HepG2 (cell line): ENCODE measurements around the gene MED20. TPM values are rescaled to one million over a fixed set of nuclear protein-coding genes. Genes with fewer than 3 reads are reported as not detected.

Experiments used
- FUBP1 ChIP-seq: sonication (generic); formaldehyde crosslinking; IDR thresholded peaks from 2 replicates; pipeline ENCODE4 v1.5.1; 2020; ENCODE audit warnings: missing genetic modification reagents, mild to moderate bottlenecking, borderline replicate concordance
- GABPB1 ChIP-seq: IDR thresholded peaks from 2 replicates; pipeline ENCODE4 v1.6.1; 2016; ENCODE audit warnings: mild to moderate bottlenecking, missing genetic modification reagents, moderate library complexity, missing compliant biosample characterization
- IRF2 ChIP-seq: IDR thresholded peaks from 2 replicates; pipeline ENCODE4 v1.6.1; 2018; ENCODE audit warnings: missing genetic modification reagents, missing compliant biosample characterization
- NFIC ChIP-seq: IDR thresholded peaks from 2 replicates; pipeline ENCODE4 v1.6.1; 2012; ENCODE audit warnings: mild to moderate bottlenecking, low read length, inconsistent platforms
- NRL ChIP-seq: sonication (generic); formaldehyde crosslinking; IDR thresholded peaks from 2 replicates; pipeline ENCODE4 v1.5.0; 2020; ENCODE audit warnings: missing genetic modification reagents, mild to moderate bottlenecking, moderate library complexity, borderline replicate concordance
- RBFOX2 ChIP-seq: fragments of 200-400 bp; formaldehyde crosslinking; IDR thresholded peaks from 2 replicates; pipeline ENCODE4 v1.6.1; 2017; ENCODE audit warnings: low read depth, mild to moderate bottlenecking, low read length
- SIN3A ChIP-seq: IDR thresholded peaks from 2 replicates; pipeline ENCODE4 v1.6.1; 2011; ENCODE audit warnings: low read depth, mild to moderate bottlenecking, control low read depth, low read length, borderline replicate concordance
- SP5 ChIP-seq: IDR thresholded peaks from 2 replicates; pipeline ENCODE4 v1.6.1; 2016; ENCODE audit warnings: low read depth, borderline replicate concordance
- TEAD3 ChIP-seq: optimal IDR thresholded peaks from 2 replicates; pipeline ENCODE3; 2016; ENCODE audit warnings: borderline replicate concordance
- XBP1 ChIP-seq: sonication (generic); formaldehyde crosslinking; IDR thresholded peaks from 2 replicates; pipeline ENCODE4 v1.5.0; 2020; ENCODE audit warnings: missing genetic modification reagents
- ZC3H13 ChIP-seq: sonication (generic); formaldehyde crosslinking; IDR thresholded peaks from 2 replicates; pipeline ENCODE4 v1.8.1; 2023; ENCODE audit warnings: mild to moderate bottlenecking, missing genetic modification reagents, moderate library complexity
- ZKSCAN8 ChIP-seq: IDR thresholded peaks from 2 replicates; pipeline ENCODE4 v1.6.1; 2016; ENCODE audit warnings: borderline replicate concordance, missing genetic modification reagents, missing compliant biosample characterization
- ZNF225 ChIP-seq: sonication (generic); formaldehyde crosslinking; IDR thresholded peaks from 2 replicates; pipeline ENCODE4 v1.4.0; 2020; ENCODE audit warnings: mild to moderate bottlenecking, missing genetic modification reagents
- ZNF30 ChIP-seq: sonication (generic); formaldehyde crosslinking; IDR thresholded peaks from 2 replicates; pipeline ENCODE4 v1.5.0; 2020; ENCODE audit warnings: mild to moderate bottlenecking, missing genetic modification reagents
- ZNF543 ChIP-seq: sonication (generic); formaldehyde crosslinking; IDR thresholded peaks from 2 replicates; pipeline ENCODE4 v1.4.0; 2020; ENCODE audit warnings: mild to moderate bottlenecking, missing genetic modification reagents
- ZNF576 ChIP-seq: sonication (generic); formaldehyde crosslinking; IDR thresholded peaks from 2 replicates; pipeline ENCODE4 v1.4.0; 2020; ENCODE audit warnings: mild to moderate bottlenecking, missing genetic modification reagents
- polyA plus RNA-seq, 8 experiments: library from polyadenylated mRNA; depleted of rRNA in 3 of 8; stranded (reverse) in 7 of 8; unstranded in 1 of 8; fragments of >200 nt; fragmentation: Illumina TruSeq in 4 of 8; extraction: Trizol in 4 of 8; gene quantifications; 2 replicates each; pipeline versions ENCODE4 v1.2.1 to v1.2.3, GENCODE V29; 2011 to 2016; ENCODE audit warnings: low read depth in 4 of 8, missing spikeins in 1 of 8, mixed read lengths in 1 of 8; ENCODE audit not compliant: insufficient read depth in 1 of 8
- total RNA-seq, 5 experiments: library from RNA; depleted of rRNA; stranded (reverse); fragments of >200 nt; fragmentation: Illumina TruSeq; extraction: Trizol; gene quantifications; 2 replicates each; pipeline ENCODE4 v1.2.3, GENCODE V29; 2016; ENCODE audit warnings: low read depth in 1 of 5
- TF ChIP-seq, protein P1 (sequence below): sonication (generic); formaldehyde crosslinking; conservative IDR thresholded peaks from 2 replicates; pipeline ENCODE4 v1.4.0; 2020; ENCODE audit warnings: missing genetic modification reagents
- TF ChIP-seq, protein P2 (sequence below): IDR thresholded peaks from 2 replicates; pipeline ENCODE4 v1.6.1; 2016
- TF ChIP-seq, protein P3 (sequence below): sonication (generic); formaldehyde crosslinking; IDR thresholded peaks from 2 replicates; pipeline ENCODE4 v1.4.0; 2020; ENCODE audit warnings: mild to moderate bottlenecking, missing genetic modification reagents
- TF ChIP-seq, protein P4 (sequence below): sonication (generic); formaldehyde crosslinking; IDR thresholded peaks from 2 replicates; pipeline ENCODE4 v1.4.0; 2020; ENCODE audit warnings: missing genetic modification reagents, borderline replicate concordance
- TF ChIP-seq, protein P5 (sequence below): sonication (generic); formaldehyde crosslinking; IDR thresholded peaks from 2 replicates; pipeline ENCODE4 v1.8.1; 2023; ENCODE audit warnings: mild to moderate bottlenecking, inconsistent platforms, moderate library complexity, missing genetic modification reagents, borderline replicate concordance

Gene MED20
- total and polyA plus RNA-seq, 2 of the 13 experiments (the other 11 are each of a cell fraction or from before 2014, with no cell fraction given): 28.1 to 41.1 TPM

GRCh38 chr6:41941280-41942066, 20.5 kb upstream of the MED20 start, which contains the start of gene CCND3 (continued):
- TF ChIP-seq, protein P1, sequence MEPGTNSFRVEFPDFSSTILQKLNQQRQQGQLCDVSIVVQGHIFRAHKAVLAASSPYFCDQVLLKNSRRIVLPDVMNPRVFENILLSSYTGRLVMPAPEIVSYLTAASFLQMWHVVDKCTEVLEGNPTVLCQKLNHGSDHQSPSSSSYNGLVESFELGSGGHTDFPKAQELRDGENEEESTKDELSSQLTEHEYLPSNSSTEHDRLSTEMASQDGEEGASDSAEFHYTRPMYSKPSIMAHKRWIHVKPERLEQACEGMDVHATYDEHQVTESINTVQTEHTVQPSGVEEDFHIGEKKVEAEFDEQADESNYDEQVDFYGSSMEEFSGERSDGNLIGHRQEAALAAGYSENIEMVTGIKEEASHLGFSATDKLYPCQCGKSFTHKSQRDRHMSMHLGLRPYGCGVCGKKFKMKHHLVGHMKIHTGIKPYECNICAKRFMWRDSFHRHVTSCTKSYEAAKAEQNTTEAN: peak; percentile 39; the same call in 1 of the 2 replicates
- TF ChIP-seq RBFOX2 (peak; percentile 62), SIN3A (peak; percentile 91), ZC3H13 (CRISPR knock-in tag) (no peak), ZKSCAN8 (CRISPR knock-in tag) (no peak), NFIC (no peak), ZNF30 (CRISPR knock-in tag) (no peak), ZNF543 (CRISPR knock-in tag) (peak; percentile 89; the same call in 1 of the 2 replicates), FUBP1 (no peak), TEAD3 (CRISPR knock-in tag) (peak; percentile 84), IRF2 (CRISPR knock-in tag) (peak; percentile 19; the same call in 1 of the 2 replicates), SP5 (peak; percentile 89), ZNF225 (CRISPR knock-in tag) (peak; percentile 71; the same call in 1 of the 2 replicates), GABPB1 (CRISPR knock-in tag) (peak; percentile 90), XBP1 (no peak), NRL (CRISPR knock-in tag) (no peak), ZNF576 (CRISPR knock-in tag) (no peak)
- TF ChIP-seq, protein P2, sequence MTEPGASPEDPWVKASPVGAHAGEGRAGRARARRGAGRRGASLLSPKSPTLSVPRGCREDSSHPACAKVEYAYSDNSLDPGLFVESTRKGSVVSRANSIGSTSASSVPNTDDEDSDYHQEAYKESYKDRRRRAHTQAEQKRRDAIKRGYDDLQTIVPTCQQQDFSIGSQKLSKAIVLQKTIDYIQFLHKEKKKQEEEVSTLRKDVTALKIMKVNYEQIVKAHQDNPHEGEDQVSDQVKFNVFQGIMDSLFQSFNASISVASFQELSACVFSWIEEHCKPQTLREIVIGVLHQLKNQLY (CRISPR knock-in tag): no peak
- TF ChIP-seq, protein P3, sequence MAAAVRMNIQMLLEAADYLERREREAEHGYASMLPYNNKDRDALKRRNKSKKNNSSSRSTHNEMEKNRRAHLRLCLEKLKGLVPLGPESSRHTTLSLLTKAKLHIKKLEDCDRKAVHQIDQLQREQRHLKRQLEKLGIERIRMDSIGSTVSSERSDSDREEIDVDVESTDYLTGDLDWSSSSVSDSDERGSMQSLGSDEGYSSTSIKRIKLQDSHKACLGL (CRISPR knock-in tag): peak; percentile 58; the same call in 1 of the 2 replicates
- TF ChIP-seq, protein P4, sequence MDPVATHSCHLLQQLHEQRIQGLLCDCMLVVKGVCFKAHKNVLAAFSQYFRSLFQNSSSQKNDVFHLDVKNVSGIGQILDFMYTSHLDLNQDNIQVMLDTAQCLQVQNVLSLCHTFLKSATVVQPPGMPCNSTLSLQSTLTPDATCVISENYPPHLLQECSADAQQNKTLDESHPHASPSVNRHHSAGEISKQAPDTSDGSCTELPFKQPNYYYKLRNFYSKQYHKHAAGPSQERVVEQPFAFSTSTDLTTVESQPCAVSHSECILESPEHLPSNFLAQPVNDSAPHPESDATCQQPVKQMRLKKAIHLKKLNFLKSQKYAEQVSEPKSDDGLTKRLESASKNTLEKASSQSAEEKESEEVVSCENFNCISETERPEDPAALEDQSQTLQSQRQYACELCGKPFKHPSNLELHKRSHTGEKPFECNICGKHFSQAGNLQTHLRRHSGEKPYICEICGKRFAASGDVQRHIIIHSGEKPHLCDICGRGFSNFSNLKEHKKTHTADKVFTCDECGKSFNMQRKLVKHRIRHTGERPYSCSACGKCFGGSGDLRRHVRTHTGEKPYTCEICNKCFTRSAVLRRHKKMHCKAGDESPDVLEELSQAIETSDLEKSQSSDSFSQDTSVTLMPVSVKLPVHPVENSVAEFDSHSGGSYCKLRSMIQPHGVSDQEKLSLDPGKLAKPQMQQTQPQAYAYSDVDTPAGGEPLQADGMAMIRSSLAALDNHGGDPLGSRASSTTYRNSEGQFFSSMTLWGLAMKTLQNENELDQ (CRISPR knock-in tag): no peak
- TF ChIP-seq, protein P5, sequence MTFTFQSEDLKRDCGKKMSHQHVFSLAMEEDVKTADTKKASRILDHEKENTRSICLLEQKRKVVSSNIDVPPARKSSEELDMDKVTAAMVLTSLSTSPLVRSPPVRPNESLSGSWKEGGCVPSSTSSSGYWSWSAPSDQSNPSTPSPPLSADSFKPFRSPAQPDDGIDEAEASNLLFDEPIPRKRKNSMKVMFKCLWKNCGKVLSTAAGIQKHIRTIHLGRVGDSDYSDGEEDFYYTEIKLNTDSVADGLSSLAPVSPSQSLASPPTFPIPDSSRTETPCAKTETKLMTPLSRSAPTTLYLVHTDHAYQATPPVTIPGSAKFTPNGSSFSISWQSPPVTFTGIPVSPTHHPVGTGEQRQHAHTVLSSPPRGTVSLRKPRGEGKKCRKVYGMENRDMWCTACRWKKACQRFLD (CRISPR knock-in tag): peak; percentile 63; the same call in 1 of the 2 replicates
